CD14-positive monocyte (primary cell): ENCODE data around the gene RBM17. TPM values are rescaled to one million over a fixed set of nuclear protein-coding genes. Genes with fewer than 3 reads are reported as not detected.

Experiments used
- DNase-seq, 3 donors: peaks; one replicate each; pipeline ENCODE4 v3.0.0-alpha.2; 2011 to 2022
- H2AFZ ChIP-seq: 2 replicates; pipeline ENCODE4 v1.6.0; 2012; ENCODE audit warnings: mild to moderate bottlenecking, low read depth, low read length, inconsistent platforms; ENCODE audit not compliant: insufficient read depth, poor library complexity, severe bottlenecking
- H3K27ac ChIP-seq, 2 donors: 1 replicate in 1 of 2; 2 replicates in 1 of 2; pipeline ENCODE4 v1.5.1; 2012 to 2013; ENCODE audit warnings: low read length in 2 of 2, control low read depth in 1 of 2, inconsistent platforms in 1 of 2, low read depth in 1 of 2, mild to moderate bottlenecking in 1 of 2
- H3K27me3 ChIP-seq, 2 donors: one replicate each; pipeline versions ENCODE4 v1.6.0 to v1.6.1; 2011 to 2013; ENCODE audit warnings: low read length in 2 of 2; ENCODE audit not compliant: control insufficient read depth in 2 of 2, insufficient read depth in 2 of 2
- H3K36me3 ChIP-seq, 2 donors: replicated peaks in 1 of 2; 1 replicate in 1 of 2; 2 replicates in 1 of 2; pipeline versions ENCODE4 v1.5.1 to v1.6.1; 2012 to 2013; ENCODE audit warnings: low read length in 2 of 2, control low read depth in 1 of 2, inconsistent platforms in 1 of 2, mild to moderate bottlenecking in 1 of 2; ENCODE audit not compliant: insufficient read depth in 2 of 2, control insufficient read depth in 1 of 2
- H3K4me1 ChIP-seq, 2 donors: 1 replicate in 1 of 2; 2 replicates in 1 of 2; pipeline versions ENCODE4 v1.5.1 to v1.6.1; 2012 to 2013; ENCODE audit warnings: low read length in 2 of 2, control low read depth in 1 of 2, inconsistent platforms in 1 of 2, mild to moderate bottlenecking in 1 of 2, moderate library complexity in 1 of 2; ENCODE audit not compliant: insufficient read depth in 2 of 2, control insufficient read depth in 1 of 2
- H3K4me2 ChIP-seq: replicated peaks from 2 replicates; pipeline ENCODE3; 2012; ENCODE audit warnings: low read length, moderate library complexity, mild to moderate bottlenecking; ENCODE audit not compliant: poor library complexity, severe bottlenecking; ENCODE audit errors: extremely low read depth
- H3K4me3 ChIP-seq, 3 experiments: fragments of 200-600 bp in 1 of 3; sonication (generic) in 1 of 3; replicated peaks in 1 of 3; 1 replicate in 2 of 3; 2 replicates in 1 of 3; pipeline ENCODE4 v1.5.1; 2011 to 2013; ENCODE audit warnings: low read length in 3 of 3, mild to moderate bottlenecking in 3 of 3, control low read depth in 2 of 3, low read depth in 2 of 3, inconsistent platforms in 1 of 3, moderate library complexity in 1 of 3
- H3K79me2 ChIP-seq: 2 replicates; pipeline ENCODE4 v1.6.0; 2012; ENCODE audit warnings: mild to moderate bottlenecking, control low read depth, inconsistent platforms, low read length, moderate library complexity; ENCODE audit not compliant: insufficient read depth
- H3K9ac ChIP-seq: 2 replicates; pipeline ENCODE4 v1.6.0; 2017; ENCODE audit warnings: low read length, mild to moderate bottlenecking; ENCODE audit not compliant: insufficient read depth, poor library complexity, severe bottlenecking
- H3K9me3 ChIP-seq, 2 donors: replicated peaks in 1 of 2; 1 replicate in 1 of 2; 2 replicates in 1 of 2; pipeline versions ENCODE4 v1.5.1 to v1.6.1; 2012 to 2013; ENCODE audit warnings: low read length in 2 of 2, control low read depth in 1 of 2; ENCODE audit not compliant: control insufficient read depth in 1 of 2, insufficient read depth in 1 of 2
- H4K20me1 ChIP-seq: 2 replicates; pipeline ENCODE4 v1.6.0; 2012; ENCODE audit warnings: mild to moderate bottlenecking, low read length, control low read depth, moderate library complexity; ENCODE audit not compliant: insufficient read depth
- H3K27ac Mint-ChIP-seq, 7 donors: one replicate each; pipeline ENCODE4 v1.8.0; 2020; ENCODE audit warnings: mild to moderate bottlenecking in 7 of 7, mixed read lengths in 7 of 7, moderate library complexity in 6 of 7, inconsistent platforms in 2 of 7
- H3K27me3 Mint-ChIP-seq, 3 donors: one replicate each; pipeline ENCODE4 v1.8.0; 2021 to 2022; ENCODE audit warnings: low read depth in 3 of 3, mild to moderate bottlenecking in 3 of 3, mixed read lengths in 3 of 3, moderate library complexity in 3 of 3, inconsistent platforms in 1 of 3
- H3K36me3 Mint-ChIP-seq, 2 donors: one replicate each; pipeline ENCODE4 v1.8.0; 2020; ENCODE audit warnings: mixed read lengths in 2 of 2, inconsistent platforms in 1 of 2, mild to moderate bottlenecking in 1 of 2
- H3K4me1 Mint-ChIP-seq: one replicate; pipeline ENCODE4 v1.8.0; 2020; ENCODE audit warnings: mild to moderate bottlenecking, mixed read lengths
- H3K4me3 Mint-ChIP-seq, 2 donors: one replicate each; pipeline ENCODE4 v1.8.0; 2020; ENCODE audit warnings: mild to moderate bottlenecking in 2 of 2, mixed read lengths in 2 of 2, moderate library complexity in 1 of 2
- H3K9me3 Mint-ChIP-seq, 7 donors: one replicate each; pipeline ENCODE4 v1.8.0; 2020 to 2022; ENCODE audit warnings: mixed read lengths in 7 of 7, mild to moderate bottlenecking in 6 of 7, moderate library complexity in 6 of 7, inconsistent platforms in 2 of 7
- CTCF ChIP-seq: fragments of 200-600 bp; IDR thresholded peaks from one replicate; pipeline ENCODE4 v1.8.0; 2022; ENCODE audit warnings: antibody characterized with exemption, mild to moderate bottlenecking
- WGBS: methylation state at CpG from one replicate; pipeline ENCODE4 v1.1.5; 2013; ENCODE audit warnings: missing lambda C conversion rate; ENCODE audit not compliant: insufficient coverage; 5-methylcytosine and 5-hydroxymethylcytosine counted together
- intact Hi-C, 2 donors: fragments of 100-400 bp; cut with micrococcal nuclease; formaldehyde crosslinking; loops; one replicate each; pipeline versions ENCODE4 v1.15.0 to v1.15.1; 2023
- polyA plus RNA-seq, 3 donors: library from polyadenylated mRNA; depleted of rRNA in 1 of 3; unstranded in 2 of 3; stranded (reverse) in 1 of 3; fragments of 300-500 nt in 2 of 3; fragments of >200 nt in 1 of 3; fragmentation: Illumina TruSeq in 2 of 3; gene quantifications; 1 replicate in 2 of 3; 2 replicates in 1 of 3; pipeline ENCODE4 v1.2.3, GENCODE V29; 2012 to 2021

RBM17 gene
- polyA plus RNA-seq, 3 donors, result 37.2 to 51.4 (median 44.5) TPM

DNA sequence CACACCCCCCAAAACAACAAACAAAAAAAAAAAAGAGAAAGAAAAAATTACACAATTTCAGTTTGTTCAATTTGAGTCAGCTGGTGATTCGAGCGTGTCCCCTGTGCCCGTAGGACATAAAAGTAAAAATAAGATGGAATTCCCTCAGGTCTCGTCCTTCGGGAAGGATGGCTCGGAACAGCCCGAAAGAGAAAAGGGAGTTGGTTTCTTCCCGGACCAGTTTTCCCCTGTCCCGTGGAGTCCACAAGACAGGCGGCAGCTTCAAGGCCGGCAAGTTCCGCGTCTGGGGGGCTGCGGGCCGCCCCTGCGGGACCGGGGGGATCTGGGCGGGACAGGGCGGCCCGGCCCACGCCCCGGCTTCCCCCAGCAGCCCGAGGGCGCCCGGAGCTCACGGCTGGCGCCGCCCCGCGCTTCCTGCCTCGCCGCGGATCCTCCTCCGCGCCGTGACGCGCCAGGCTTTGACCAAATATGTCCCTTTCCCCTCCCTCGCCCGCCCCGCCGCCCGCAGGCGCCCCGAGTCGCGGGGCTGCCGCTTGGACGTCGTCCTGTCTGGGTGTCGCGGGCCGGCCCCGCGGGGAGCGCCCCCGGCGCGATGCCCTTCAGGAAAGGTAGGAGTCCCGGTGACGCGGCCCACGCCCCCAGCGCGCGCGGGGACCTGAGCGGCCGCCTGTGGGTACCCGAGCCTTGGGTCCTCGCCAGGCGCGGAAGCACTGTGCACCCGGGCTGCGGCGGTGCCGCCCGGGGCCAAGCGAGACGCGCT, 55.8 kb downstream of the RBM17 start:
- Mint-ChIP-seq H3K36me3 (peaks cover 25% of the 10 kb centered on the region in 2 donors), H3K9me3 (no peaks in the 10 kb centered on the region), H3K27ac (peak overlapping the region; percentile 86 to 97 (median 95)), H3K4me3 (peak overlapping the region; percentile 86 to 91), H3K27me3 (peaks cover 0 to 17% (median 7%) of the 10 kb centered on the region in 3 donors), H3K4me1 (peaks cover 72% of the 10 kb centered on the region)
- H3K79me2 ChIP-seq, result peaks cover 43% of the 10 kb centered on the region
- H3K4me3 ChIP-seq, result peak overlapping the region; percentile 49 to 86 (median 61)
- H3K9ac ChIP-seq, result peak overlapping the region; percentile 87
- H3K27ac ChIP-seq, result peak overlapping the region; percentile 49 to 93
- peak overlapping the region; percentile 89 for H3K4me2 ChIP-seq
- no peak for TF ChIP-seq CTCF
- no peaks in the 10 kb centered on the region for H3K36me3 ChIP-seq
- H2AFZ ChIP-seq, result peak overlapping the region; percentile 66
- WGBS, result under 1% methylated on average over 80 of the region's 81 CpGs
- H4K20me1 ChIP-seq, result peaks cover 35% of the 10 kb centered on the region
- H3K27me3 ChIP-seq, result no peaks in the 10 kb centered on the region
- DNase-seq, result peak; percentile 77 to 83 (median 83)
- H3K9me3 ChIP-seq, result no peaks in the 10 kb centered on the region
- intact Hi-C loops, result no loop called here
- H3K4me1 ChIP-seq, result peaks cover 61 to 79% of the 10 kb centered on the region in 2 donors

- Histone ChIP-seq H3K4me1 (peaks cover 65 to 81% of the 10 kb centered on the region in 2 donors), H4K20me1 (peaks cover 35% of the 10 kb centered on the region), H3K4me2 (peak overlapping the region; percentile 89), H3K9me3 (no peaks in the 10 kb centered on the region), H3K27ac (peak overlapping the region in 1 of 2 donors; percentile 93), H3K9ac (peak overlapping the region; percentile 87), H3K36me3 (no peaks in the 10 kb centered on the region), H3K4me3 (peak overlapping the region; percentile 49 to 86 (median 52)), H2AFZ (peak overlapping the region; percentile 66), H3K27me3 (no peaks in the 10 kb centered on the region), H3K79me2 (peaks cover 51% of the 10 kb centered on the region)
- 3% methylated on average over 76 of the region's 76 CpGs for WGBS
- Mint-ChIP-seq H3K4me1 (peaks cover 74% of the 10 kb centered on the region), H3K4me3 (peak overlapping the region; percentile 86 to 91), H3K9me3 (no peaks in the 10 kb centered on the region), H3K27ac (peak overlapping the region; percentile 41 to 91 (median 84)), H3K36me3 (peaks cover 31 to 32% of the 10 kb centered on the region in 2 donors), H3K27me3 (peaks cover 0 to 17% (median 5%) of the 10 kb centered on the region in 3 donors)
- intact Hi-C loops, result no loop called here
- no peak for TF ChIP-seq CTCF
- no peak for DNase-seq
Measured at GRCh38 chr10:6145166-6145987, 56.5 kb downstream of the RBM17 start.
